Measurements from ENCODE around the gene CSF1R. TPM values are rescaled to one million over a fixed set of nuclear protein-coding genes. Genes with fewer than 3 reads are reported as not detected.

CSF1R gene
- total and polyA plus RNA-seq, 10 donors, result 23.1 to 429 (median 291) TPM

GRCh38 chr5:150006318-150006717, 80.0 kb downstream of the CSF1R start:
- peaks cover 13 to 47% (median 22%) of the 10 kb centered on the region in 6 donors for H3K4me1 ChIP-seq
- no peaks in the 10 kb centered on the region for H3K27me3 ChIP-seq (replicated peaks in 1 of 7)
- WGBS, 5 donors, result 89 to 97% (median 93%) methylated on average over 4 of the region's 4 CpGs
- no peaks in the 10 kb centered on the region for H3K9me3 ChIP-seq
- intact Hi-C loops (cut with DNase I; ENCODE audit: low total_unique reads), result no loop called here
- peaks cover 0 to 85% (median 53%) of the 10 kb centered on the region in 6 donors for H3K36me3 ChIP-seq
- TF ChIP-seq POLR2AphosphoS5 (IDR thresholded peaks at IDR 0.05) (no peak), CTCF (IDR thresholded peaks at IDR 0.05 in 8 of 11, conservative IDR thresholded peaks at IDR 0.05 in 3 of 11) (no peak), POLR2A (IDR thresholded peaks at IDR 0.05) (no peak)
- no peak overlapping the region for H3K4me3 ChIP-seq
- H3K27ac ChIP-seq, result no peak overlapping the region
- DNase-seq, result no peak

Small RNAs within 50 kb of the gene (small RNA-seq; reads per million reads assigned to genes)
- gene RF00019, result 0 reads per million in 4 donors

Other genes with a start within 250 kb of the CSF1R start
- gene PDE6A, start 141.8 kb downstream of the CSF1R start, total RNA-seq, result not detected
- not detected for gene PDE6A, start 141.8 kb downstream of the CSF1R start, polyA plus RNA-seq
- 10 to 100 TPM in 5 of 7 donors, 1 to 10 TPM in 2; 8.5 to 14.8 (median 10.6) TPM for gene SLC26A2, start 125.8 kb downstream of the CSF1R start, total RNA-seq
- gene SLC26A2, start 125.8 kb downstream of the CSF1R start, polyA plus RNA-seq, result 1 to 10 TPM; 1.9 to 2.4 (median 2.0) TPM
- gene TIGD6, start 85.9 kb downstream of the CSF1R start, total RNA-seq, result 1 to 10 TPM; 2.4 to 5.8 (median 3.7) TPM
- 1 to 10 TPM; 2.5 to 3.5 (median 2.6) TPM for gene TIGD6, start 85.9 kb downstream of the CSF1R start, polyA plus RNA-seq
- 10 to 100 TPM; 28.0 to 51.7 (median 43.2) TPM for gene HMGXB3, start 85.8 kb downstream of the CSF1R start, total RNA-seq
- 10 to 100 TPM; 14.3 to 16.1 (median 15.7) TPM for gene HMGXB3, start 85.8 kb downstream of the CSF1R start, polyA plus RNA-seq
- 100 to 1,000 TPM in 3 of 7 donors, 10 to 100 TPM in 4; 66.8 to 144 (median 97.1) TPM for gene PDGFRB, start 69.3 kb upstream of the CSF1R start, total RNA-seq
- 10 to 100 TPM; 12.8 to 27.4 (median 14.2) TPM for gene PDGFRB, start 69.3 kb upstream of the CSF1R start, polyA plus RNA-seq
- under 1 TPM in 2 of 7 donors, not detected in 5; 0.25 to 0.47 TPM for gene CDX1, start 80.2 kb upstream of the CSF1R start, total RNA-seq
- gene CDX1, start 80.2 kb upstream of the CSF1R start, polyA plus RNA-seq, result 1 to 10 TPM in 1 of 3 donors, under 1 TPM in 2; 0.26 to 1.3 (median 0.41) TPM
- not detected for gene SLC6A7, start 103.5 kb upstream of the CSF1R start, total RNA-seq
- under 1 TPM in 2 of 3 donors, not detected in 1; 0.03 to 0.10 TPM for gene SLC6A7, start 103.5 kb upstream of the CSF1R start, polyA plus RNA-seq
- gene CAMK2A, start 203.2 kb upstream of the CSF1R start, total RNA-seq, result 1 to 10 TPM in 2 of 7 donors, under 1 TPM in 4, not detected in 1; 0.32 to 1.1 (median 0.73) TPM
- under 1 TPM in 2 of 3 donors, not detected in 1; 0.03 to 0.10 TPM for gene CAMK2A, start 203.2 kb upstream of the CSF1R start, polyA plus RNA-seq
- 1 to 10 TPM in 5 of 7 donors, under 1 TPM in 2; 0.67 to 3.8 (median 1.1) TPM for gene ARSI, start 216.4 kb upstream of the CSF1R start, total RNA-seq
- under 1 TPM; 0.07 to 0.38 (median 0.30) TPM for gene ARSI, start 216.4 kb upstream of the CSF1R start, polyA plus RNA-seq

Measured in spleen (tissue), 11 donors.